Small intestine (tissue), 16 donors: ENCODE data around the gene TET2. TPM values are rescaled to one million over a fixed set of nuclear protein-coding genes. Genes with fewer than 3 reads are reported as not detected.
A peak's percentile ranks its signal among the peaks of the same experiment; 100 is the strongest.

Experiments used
- DNase-seq, 2 donors: peaks; one replicate each; pipeline versions ENCODE4 v3.0.0 to v3.0.0-alpha.2; 2013
- FAIRE-seq: peaks from 2 replicates; lab custom pipeline; 2012; peaks lifted over from hg19 to GRCh38; lab: Jason Lieb, UNC
- H3K27ac ChIP-seq, 3 donors: one replicate each; pipeline ENCODE4 v1.5.1; 2013; ENCODE audit warnings: low read length in 2 of 3, mild to moderate bottlenecking in 2 of 3, control low read depth in 1 of 3, inconsistent platforms in 1 of 3, low read depth in 1 of 3, moderate library complexity in 1 of 3
- H3K27me3 ChIP-seq, 3 donors: one replicate each; pipeline ENCODE4 v1.6.1; 2013; ENCODE audit warnings: low read length in 3 of 3, inconsistent platforms in 1 of 3; ENCODE audit not compliant: control insufficient read depth in 3 of 3, insufficient read depth in 3 of 3
- H3K36me3 ChIP-seq, 3 donors: one replicate each; pipeline ENCODE4 v1.6.1; 2013; ENCODE audit warnings: low read length in 3 of 3, inconsistent platforms in 1 of 3, low read depth in 1 of 3, mild to moderate bottlenecking in 1 of 3, moderate library complexity in 1 of 3; ENCODE audit not compliant: control insufficient read depth in 3 of 3, insufficient read depth in 2 of 3
- H3K4me1 ChIP-seq, 3 donors: one replicate each; pipeline ENCODE4 v1.6.1; 2013; ENCODE audit warnings: low read length in 2 of 3, inconsistent platforms in 1 of 3, low read depth in 1 of 3, mild to moderate bottlenecking in 1 of 3, moderate library complexity in 1 of 3; ENCODE audit not compliant: control insufficient read depth in 3 of 3, insufficient read depth in 2 of 3
- H3K4me3 ChIP-seq, 3 donors: one replicate each; pipeline ENCODE4 v1.5.1; 2013; ENCODE audit warnings: low read length in 3 of 3, control low read depth in 1 of 3, inconsistent platforms in 1 of 3, low read depth in 1 of 3, mild to moderate bottlenecking in 1 of 3, moderate library complexity in 1 of 3
- H3K9me3 ChIP-seq, 2 donors: one replicate each; pipeline ENCODE4 v1.6.1; 2013; ENCODE audit warnings: low read depth in 1 of 2, low read length in 1 of 2; ENCODE audit not compliant: control insufficient read depth in 2 of 2, insufficient read depth in 1 of 2
- WGBS, 3 donors: extraction: QIAGEN DNeasy Blood & Tissue Kit; methylation state at CpG; one replicate each; pipeline ENCODE4 v1.1.7; 2013; 5-methylcytosine and 5-hydroxymethylcytosine counted together
- long read RNA-seq, 10 donors: transcript quantifications; one replicate each; lab custom pipeline, GENCODE V29; 2026
- polyA plus RNA-seq, 4 donors: library from polyadenylated mRNA; stranded (reverse) in 3 of 4; unstranded in 1 of 4; fragments of 200-250 nt in 3 of 4; fragments of 120-200 nt in 1 of 4; gene quantifications; one replicate each; pipeline versions ENCODE4 v1.2.1 to v1.2.3, GENCODE V29; 2013
- donor health status: healthy with polysubstance abuse.
- donor health status: control.
- donor health status: control.
- donor health status: Bipolar disorder and iron deficiency.
- donor health status: healthy.

TET2 gene
- polyA plus RNA-seq: 10 to 100 TPM in 1 of 4 donors, 1 to 10 TPM in 3; 3.0 to 18.9 (median 4.6) TPM
- long read RNA-seq, donor 1, partial matches to known transcripts: 110 of 314 reads
- long read RNA-seq, donor 1, other reads (novel, unspliced or antisense): 204 of 314 reads
- long read RNA-seq, donor 2: 0 reads
- long read RNA-seq, donor 3, partial matches to known transcripts: 6 of 7 reads
- long read RNA-seq, donor 3, other reads (novel, unspliced or antisense): 0 of 7 reads
- long read RNA-seq, donor 4: 0 reads
- long read RNA-seq, donor 5: 0 reads
- long read RNA-seq, donor 6, partial matches to known transcripts: 44 of 98 reads
- long read RNA-seq, donor 6, other reads (novel, unspliced or antisense): 54 of 98 reads
- long read RNA-seq, donor 7, partial matches to known transcripts: 8 of 8 reads
- long read RNA-seq, donor 7, other reads (novel, unspliced or antisense): 0 of 8 reads
- long read RNA-seq, donor 8: 0 reads
- long read RNA-seq, donor 9: 0 reads
- long read RNA-seq, donor 10: 0 reads

DNA sequence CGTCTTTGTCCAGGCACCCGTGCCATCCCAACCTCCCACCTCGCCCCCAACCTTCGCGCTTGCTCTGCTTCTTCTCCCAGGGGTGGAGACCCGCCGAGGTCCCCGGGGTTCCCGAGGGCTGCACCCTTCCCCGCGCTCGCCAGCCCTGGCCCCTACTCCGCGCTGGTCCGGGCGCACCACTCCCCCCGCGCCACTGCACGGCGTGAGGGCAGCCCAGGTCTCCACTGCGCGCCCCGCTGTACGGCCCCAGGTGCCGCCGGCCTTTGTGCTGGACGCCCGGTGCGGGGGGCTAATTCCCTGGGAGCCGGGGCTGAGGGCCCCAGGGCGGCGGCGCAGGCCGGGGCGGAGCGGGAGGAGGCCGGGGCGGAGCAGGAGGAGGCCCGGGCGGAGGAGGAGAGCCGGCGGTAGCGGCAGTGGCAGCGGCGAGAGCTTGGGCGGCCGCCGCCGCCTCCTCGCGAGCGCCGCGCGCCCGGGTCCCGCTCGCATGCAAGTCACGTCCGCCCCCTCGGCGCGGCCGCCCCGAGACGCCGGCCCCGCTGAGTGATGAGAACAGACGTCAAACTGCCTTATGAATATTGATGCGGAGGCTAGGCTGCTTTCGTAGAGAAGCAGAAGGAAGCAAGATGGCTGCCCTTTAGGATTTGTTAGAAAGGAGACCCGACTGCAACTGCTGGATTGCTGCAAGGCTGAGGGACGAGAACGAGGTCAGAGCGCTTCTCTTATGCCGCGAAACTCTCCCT, at the start of gene TET2:
Gene TET2, plus strand, starts transcription at position 601 of the 740 bp plus-strand sequence. CDS start 87,067 bp downstream, outside the sequence.
- H3K36me3 ChIP-seq: no peaks in the 10 kb centered on the region
- FAIRE-seq (no peak), DNase-seq (peak; percentile 79 to 88)
- 0% methylated on average over 56 to 77 of the region's 77 CpGs for WGBS, 3 donors
- H3K27ac ChIP-seq: peak within 1 kb of the TSS; percentile 72 to 98 (median 83)
- peaks cover 0 to 8% (median 7%) of the 10 kb centered on the region in 3 donors for H3K4me1 ChIP-seq
- no peaks in the 10 kb centered on the region for H3K27me3 ChIP-seq
- H3K9me3 ChIP-seq: no peaks in the 10 kb centered on the region
- peak within 1 kb of the TSS; percentile 70 to 90 (median 83) for H3K4me3 ChIP-seq

- no peak overlapping the region for H3K4me3 ChIP-seq
- H3K9me3 ChIP-seq: no peaks in the 10 kb centered on the region
- peak; percentile 71 for FAIRE-seq
These were observed 44.7 kb upstream of the TET2 start for GRCh38 chr4:105102016-105102415.

GRCh38 chr4:105106426-105106825, 40.2 kb upstream of the TET2 start:
- no peak for DNase-seq

More at GRCh38 chr4:105102016-105102415, 44.7 kb upstream of the TET2 start:
- H3K4me1 ChIP-seq: no peaks in the 10 kb centered on the region
- H3K27me3 ChIP-seq: no peaks in the 10 kb centered on the region
- H3K36me3 ChIP-seq: no peaks in the 10 kb centered on the region
- no peak for DNase-seq
- no peak overlapping the region for H3K27ac ChIP-seq

DNA sequence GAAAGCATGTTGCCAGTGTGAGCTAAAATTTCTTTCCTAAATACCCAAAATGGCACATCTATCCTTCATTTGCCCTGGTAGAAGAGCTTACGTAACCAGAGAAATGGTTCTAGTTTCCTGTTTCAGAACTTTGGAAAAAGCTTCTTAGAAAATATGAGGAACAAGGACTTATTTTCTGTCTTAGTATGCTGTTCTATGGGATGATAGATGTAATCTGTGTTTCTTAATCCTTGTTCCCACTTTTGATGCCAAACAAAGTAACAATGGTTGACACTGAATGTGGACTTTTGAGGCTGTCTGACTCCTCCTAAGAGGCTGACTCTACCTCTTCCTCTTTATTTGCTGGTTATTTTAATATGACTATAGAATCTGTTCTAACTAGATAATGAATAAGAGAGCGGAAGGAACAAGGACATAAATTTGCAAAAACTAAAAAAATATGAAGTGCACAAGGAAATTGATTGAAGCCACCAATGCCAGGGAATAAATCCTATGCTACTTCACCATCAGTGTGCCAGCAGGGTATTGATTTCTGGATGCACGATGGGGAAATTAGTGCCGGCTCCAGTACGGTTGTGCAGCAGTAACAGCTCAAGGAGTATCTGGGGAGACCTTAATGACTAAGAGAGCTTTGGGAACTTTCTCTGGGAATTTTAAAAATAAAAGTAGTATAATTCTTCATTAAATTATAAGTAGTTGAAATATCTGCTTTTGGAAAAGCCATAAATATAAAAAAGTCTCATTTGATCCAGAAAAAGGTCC, 39.4 kb upstream of the TET2 start:
- Histone ChIP-seq H3K4me1 (no peaks in the 10 kb centered on the region), H3K4me3 (no peak overlapping the region), H3K36me3 (no peaks in the 10 kb centered on the region), H3K27ac (no peak overlapping the region), H3K9me3 (no peaks in the 10 kb centered on the region), H3K27me3 (no peaks in the 10 kb centered on the region)
- no peak for DNase-seq
- 82 to 88% (median 85%) methylated on average over 5 of the region's 5 CpGs for WGBS, 3 donors
- FAIRE-seq: no peak

More at GRCh38 chr4:105106426-105106825, 40.2 kb upstream of the TET2 start:
- Histone ChIP-seq H3K9me3 (no peaks in the 10 kb centered on the region), H3K4me1 (no peaks in the 10 kb centered on the region), H3K36me3 (no peaks in the 10 kb centered on the region), H3K27me3 (no peaks in the 10 kb centered on the region), H3K4me3 (no peak overlapping the region), H3K27ac (no peak overlapping the region)
- FAIRE-seq: no peak

GRCh38 chr4:105108971-105109370, 37.7 kb upstream of the TET2 start:
- no peak overlapping the region for H3K4me3 ChIP-seq
- no peak overlapping the region for H3K27ac ChIP-seq
- H3K9me3 ChIP-seq: no peaks in the 10 kb centered on the region
- no peaks in the 10 kb centered on the region for H3K36me3 ChIP-seq
- H3K4me1 ChIP-seq: no peaks in the 10 kb centered on the region
- DNase-seq (no peak), FAIRE-seq (no peak)
- H3K27me3 ChIP-seq: no peaks in the 10 kb centered on the region

DNA sequence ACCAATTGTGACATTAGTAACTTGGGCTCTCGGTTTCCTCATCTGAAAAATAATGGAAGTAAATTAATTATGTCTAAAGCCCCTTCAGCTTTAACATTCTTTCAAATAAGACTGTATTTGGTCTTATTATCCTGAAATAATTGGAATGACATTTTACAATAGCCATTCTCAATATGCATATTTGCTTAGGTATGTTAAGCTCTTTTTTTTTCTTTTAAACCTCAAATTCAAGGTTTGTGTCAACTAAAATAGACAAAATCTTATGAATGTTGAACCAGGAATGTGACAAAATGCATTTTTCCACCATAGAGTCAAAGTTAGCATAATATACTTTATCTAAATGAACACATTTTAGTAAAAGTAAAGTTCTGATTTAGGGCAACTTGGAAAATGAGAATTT, 34.4 kb upstream of the TET2 start:
- Histone ChIP-seq H3K27ac (no peak overlapping the region), H3K9me3 (no peaks in the 10 kb centered on the region), H3K4me1 (no peaks in the 10 kb centered on the region), H3K4me3 (no peak overlapping the region), H3K36me3 (no peaks in the 10 kb centered on the region), H3K27me3 (no peaks in the 10 kb centered on the region)
- DNase-seq (no peak), FAIRE-seq (peak; percentile 33)
- 84 to 92% (median 89%) methylated on average over 1 of the region's 1 CpG for WGBS, 3 donors

DNA sequence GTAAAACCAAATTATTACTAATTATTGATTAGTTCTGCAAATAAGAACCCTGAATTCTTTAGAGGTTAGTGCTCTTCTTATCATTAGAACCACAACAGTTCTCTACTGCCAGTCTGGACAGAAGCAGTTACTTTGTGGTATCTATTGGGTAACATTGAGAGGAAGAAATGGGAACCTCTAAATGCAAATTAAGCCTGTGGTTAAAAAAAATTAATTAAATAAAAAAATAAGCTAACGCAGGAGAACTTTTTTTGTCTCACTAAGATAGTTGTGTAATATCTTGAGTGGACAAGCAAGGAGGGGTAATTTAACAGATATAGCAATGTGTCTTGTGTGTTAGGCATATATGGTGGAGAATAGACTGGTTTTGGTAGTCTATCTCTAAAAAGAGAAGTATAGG, 32.9 kb upstream of the TET2 start:
- no peaks in the 10 kb centered on the region for H3K4me1 ChIP-seq
- no peak for FAIRE-seq
- no peak overlapping the region for H3K4me3 ChIP-seq
- DNase-seq: no peak
- H3K27ac ChIP-seq: no peak overlapping the region
- H3K27me3 ChIP-seq: no peaks in the 10 kb centered on the region
- 61 to 73% (median 63%) methylated on average over 1 of the region's 1 CpG for WGBS, 3 donors
- H3K36me3 ChIP-seq: no peaks in the 10 kb centered on the region
- H3K9me3 ChIP-seq: no peaks in the 10 kb centered on the region
